HG03064 (cell line): ENCODE results near the gene NCAN.
"Not testable (repeated sequence)": the region's sequence is repeated elsewhere in the genome, so short reads cannot be mapped to it uniquely, and the experiment has no call there.

Experiments
- ATAC-seq: cut with Tn5 transposase; IDR thresholded peaks from one replicate; pipeline ENCODE4 v1.9.1; 2021; ENCODE audit warnings: low read depth; ENCODE audit not compliant: unreplicated experiment

The NCAN gene

GRCh38 chr19:19192910-19193423, 18.8 kb upstream of the NCAN start:
- no peak for ATAC-seq

DNA sequence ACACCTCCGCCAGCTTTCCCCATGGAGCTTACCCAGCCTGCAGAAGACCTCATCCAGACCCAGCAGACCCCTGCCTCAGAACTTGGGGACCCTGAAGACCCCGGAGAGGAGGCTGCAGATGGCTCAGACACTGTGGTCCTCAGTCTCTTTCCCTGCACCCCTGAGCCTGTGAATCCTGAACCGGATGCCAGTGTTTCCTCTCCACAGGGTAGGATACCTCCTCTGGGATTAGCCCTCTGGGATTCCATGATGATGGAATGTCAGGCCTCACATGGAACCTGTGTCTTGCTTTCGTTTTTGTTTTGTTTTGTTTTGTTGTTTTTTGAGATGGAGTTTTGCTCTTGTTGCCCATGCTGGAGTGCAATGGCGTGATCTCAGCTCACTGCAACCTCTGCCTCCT, 17.8 kb upstream of the NCAN start:
- ATAC-seq, result no peak

DNA sequence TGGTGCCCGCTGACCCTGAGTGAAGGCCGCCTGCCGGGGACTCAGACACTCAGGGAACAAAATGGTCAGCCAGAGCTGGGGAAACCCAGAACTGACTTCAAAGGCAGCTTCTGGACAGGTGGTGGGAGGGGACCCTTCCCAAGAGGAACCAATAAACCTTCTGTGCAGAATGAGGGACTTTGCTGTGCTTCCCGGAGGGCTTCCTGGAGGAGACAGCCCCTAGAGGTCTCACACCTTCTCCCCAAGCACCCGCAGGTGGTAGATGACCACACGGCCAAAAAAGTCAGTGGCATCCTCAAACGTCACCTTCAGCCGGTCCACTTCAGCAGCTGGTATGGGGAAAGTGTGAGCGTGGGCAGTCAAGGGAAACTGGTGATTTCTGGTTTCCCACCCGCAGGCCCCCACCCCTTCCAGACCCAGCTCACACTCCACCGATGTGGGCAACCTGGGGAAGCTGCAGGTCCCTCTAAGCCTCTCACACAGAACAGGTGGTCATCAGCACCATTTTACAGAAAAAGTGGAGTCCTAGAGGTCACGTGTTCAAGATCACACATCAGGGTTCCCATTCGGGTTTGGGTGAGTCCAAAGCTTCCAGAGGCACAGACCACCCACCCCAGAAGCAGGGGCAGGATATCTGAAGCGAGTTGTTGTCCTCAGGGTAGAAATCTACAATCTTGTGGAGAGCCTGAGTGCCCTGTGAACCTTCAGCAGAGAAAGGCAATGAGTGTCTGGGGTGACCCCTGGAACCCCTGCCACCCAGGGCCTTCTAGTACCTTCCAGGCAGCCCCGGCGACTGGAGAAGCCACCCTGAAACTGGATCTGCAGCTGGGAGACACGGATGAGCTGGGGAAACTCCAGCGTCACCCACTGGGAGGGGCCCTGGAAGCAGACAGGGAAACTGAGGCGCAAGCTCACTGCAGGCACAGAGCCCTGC, 9.8 kb upstream of the NCAN start:
- ATAC-seq, result no peak

- no peak for ATAC-seq
Measured at GRCh38 chr19:19202707-19203011, 9.1 kb upstream of the NCAN start.

DNA sequence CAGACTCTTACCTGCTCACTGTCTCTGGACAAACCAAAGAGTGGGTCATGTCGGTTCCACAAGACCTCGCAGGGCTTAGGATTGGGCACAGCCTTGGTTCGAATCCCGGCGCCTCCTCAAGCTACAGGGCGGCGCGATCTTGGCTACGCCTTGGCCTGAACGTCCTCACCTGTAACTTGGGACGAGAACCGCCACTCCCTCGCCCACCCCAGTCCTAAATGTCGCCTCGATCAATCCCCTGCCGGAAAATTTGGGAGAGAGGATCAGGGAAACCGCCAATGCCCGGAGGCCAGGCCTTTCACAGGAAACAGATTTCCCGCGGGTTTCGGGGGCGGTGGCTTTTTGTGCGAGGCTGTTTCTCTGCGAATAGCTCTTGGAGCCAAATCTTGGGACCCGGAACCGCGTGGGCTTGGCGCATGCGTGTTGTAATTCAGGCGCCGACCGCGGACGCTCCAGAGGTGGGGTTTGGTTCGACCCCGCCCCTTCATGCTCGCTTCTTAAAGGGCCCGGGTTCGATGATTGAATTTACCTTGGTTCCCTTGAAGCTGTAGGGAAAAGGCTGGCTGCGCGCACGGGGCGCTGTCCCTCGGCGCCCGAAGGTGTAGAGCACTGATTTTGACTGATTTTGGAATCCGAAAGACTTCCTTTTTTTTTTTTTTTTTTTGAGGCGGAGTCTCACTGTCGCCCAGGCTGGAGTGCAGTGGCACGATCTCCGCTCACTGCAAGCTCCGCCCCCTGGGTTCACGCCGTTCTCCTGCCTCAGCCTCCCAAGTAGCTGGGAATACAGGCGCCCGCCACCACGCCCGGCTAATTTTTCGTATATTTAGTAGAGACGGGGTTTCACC, 8.5 kb upstream of the NCAN start, which contains the start of gene NR2C2AP:
TSS of gene NR2C2AP (minus strand) at position 403 of the 845 bp plus-strand sequence. CDS start at position 49, 354 bp downstream.
- ATAC-seq, result no peak

- no peak for ATAC-seq
Measured at GRCh38 chr19:19204181-19204580, 7.6 kb upstream of the NCAN start.

- ATAC-seq, result no peak
Measured at GRCh38 chr19:19205416-19206410, 6.0 kb upstream of the NCAN start.

- no peak for ATAC-seq
Measured at GRCh38 chr19:19206938-19207337, 4.8 kb upstream of the NCAN start.

GRCh38 chr19:19207637-19208572, 3.9 kb upstream of the NCAN start:
- ATAC-seq, result no peak

DNA sequence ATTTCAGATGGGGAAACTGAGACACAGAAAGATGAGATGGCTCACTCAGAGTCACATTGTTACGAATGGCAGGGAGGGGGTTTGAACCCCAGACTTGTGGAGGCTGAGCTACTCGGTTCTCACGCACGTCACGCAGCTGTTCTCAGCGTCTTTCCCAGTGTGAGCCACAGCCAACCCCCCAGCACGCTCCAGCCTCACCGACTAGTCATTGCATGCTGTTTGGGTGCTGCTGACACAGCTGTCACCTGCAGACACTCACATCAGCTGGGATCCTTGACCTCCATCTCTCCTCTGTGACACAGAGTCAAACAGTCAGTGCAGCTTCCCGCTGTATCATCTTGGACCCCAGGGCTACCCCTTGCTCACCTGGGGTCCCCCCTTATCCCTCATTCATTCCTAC, 2.4 kb upstream of the NCAN start:
- no peak for ATAC-seq

DNA sequence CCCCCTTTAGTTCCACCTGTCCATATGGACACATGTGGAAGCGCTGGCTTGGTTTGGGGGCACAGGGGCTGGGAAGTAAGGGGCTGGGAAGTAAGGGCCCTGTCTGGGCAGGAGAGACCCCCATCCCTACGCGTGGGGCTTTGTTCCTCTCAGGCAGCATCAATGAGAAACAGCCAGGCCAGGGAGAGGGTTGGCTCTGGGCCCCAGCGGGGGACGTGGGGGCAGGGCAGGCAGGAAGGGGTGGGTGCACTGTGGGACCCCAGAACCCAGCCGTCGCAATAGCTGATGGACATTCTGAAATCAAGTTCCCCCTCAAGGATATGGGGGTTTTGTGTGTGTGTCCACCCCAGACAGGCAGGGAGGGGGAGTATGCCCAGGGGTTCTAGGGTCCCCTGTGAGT, 1.2 kb downstream of the NCAN start:
- no peak for ATAC-seq

DNA sequence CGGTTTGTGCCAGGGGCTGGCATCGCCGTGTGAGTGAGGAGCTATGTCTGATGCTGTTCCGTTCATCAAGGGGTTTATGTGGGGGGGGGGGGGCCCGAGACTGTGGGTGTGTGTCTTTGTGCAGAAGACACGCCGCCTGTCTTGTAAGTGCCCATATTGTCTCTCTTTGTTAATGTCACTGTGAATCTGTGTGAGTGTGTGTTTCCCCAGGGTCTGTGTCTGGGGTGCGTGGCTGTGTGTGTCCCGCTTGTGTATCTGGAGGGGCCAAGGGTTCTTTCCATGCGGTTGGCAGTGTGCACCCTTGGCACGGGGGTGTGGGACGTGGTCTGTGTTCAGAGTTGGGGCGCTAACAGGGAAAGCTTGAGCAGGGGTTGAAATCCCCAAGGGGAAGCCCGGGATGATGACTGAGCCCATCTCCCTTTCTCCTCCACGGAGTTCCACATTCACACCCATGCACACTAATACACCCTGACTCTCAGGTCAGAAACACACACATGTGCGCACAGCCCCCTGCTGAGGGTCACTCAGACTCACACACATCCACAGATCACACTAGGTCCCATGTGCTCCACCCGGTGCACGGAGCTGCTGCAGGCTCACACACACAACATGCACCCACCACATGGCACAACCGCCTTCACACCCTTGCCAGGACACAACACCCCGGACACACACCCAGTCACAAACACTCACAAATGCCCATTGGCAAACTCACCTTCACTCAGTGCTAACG, 1.8 kb downstream of the NCAN start:
- no peak for ATAC-seq

DNA sequence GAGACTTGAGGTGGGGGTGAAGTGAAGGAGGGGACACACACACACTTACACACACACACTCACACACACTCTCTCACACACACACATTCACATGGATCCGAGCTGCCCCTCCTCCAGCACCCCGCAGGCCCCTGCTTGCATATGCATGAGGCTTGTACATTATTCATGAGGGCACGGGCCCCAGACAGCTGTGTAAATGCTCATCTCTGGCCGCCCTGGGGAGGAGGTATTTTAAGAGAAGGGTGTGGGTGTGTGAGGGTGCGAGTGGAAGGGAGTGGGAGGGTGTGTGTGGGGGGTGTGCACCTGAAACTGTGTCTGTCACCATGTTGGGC, 2.4 kb downstream of the NCAN start:
- no peak for ATAC-seq

GRCh38 chr19:19214892-19215291, 3.1 kb downstream of the NCAN start:
- no peak for ATAC-seq

- ATAC-seq, result no peak
Measured at GRCh38 chr19:19215792-19216191, 4.0 kb downstream of the NCAN start.

DNA sequence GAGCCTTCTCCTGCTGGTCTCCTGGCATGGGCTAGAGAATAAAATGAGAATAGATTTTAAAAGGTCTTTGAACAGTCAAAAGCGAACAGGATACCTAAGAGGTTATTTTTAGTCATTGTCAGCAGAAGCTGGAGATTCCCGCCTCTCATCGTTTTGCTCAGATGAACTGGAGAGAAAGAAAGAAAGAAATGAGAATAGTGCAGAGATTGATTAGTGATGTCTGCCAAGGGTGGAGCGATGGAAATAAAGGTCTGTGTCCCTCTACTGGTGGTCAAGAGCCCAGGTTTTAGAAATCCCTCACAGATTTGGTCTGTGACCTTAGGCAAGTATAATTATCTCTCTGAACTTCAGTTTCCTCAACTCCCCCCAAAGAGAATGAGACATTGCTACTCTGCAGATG, 5.3 kb downstream of the NCAN start:
- ATAC-seq, result no peak

- ATAC-seq, result no peak
Measured at GRCh38 chr19:19218911-19219310, 7.2 kb downstream of the NCAN start.

GRCh38 chr19:19221000-19221399, 9.2 kb downstream of the NCAN start:
- ATAC-seq, result not testable (repeated sequence)

DNA sequence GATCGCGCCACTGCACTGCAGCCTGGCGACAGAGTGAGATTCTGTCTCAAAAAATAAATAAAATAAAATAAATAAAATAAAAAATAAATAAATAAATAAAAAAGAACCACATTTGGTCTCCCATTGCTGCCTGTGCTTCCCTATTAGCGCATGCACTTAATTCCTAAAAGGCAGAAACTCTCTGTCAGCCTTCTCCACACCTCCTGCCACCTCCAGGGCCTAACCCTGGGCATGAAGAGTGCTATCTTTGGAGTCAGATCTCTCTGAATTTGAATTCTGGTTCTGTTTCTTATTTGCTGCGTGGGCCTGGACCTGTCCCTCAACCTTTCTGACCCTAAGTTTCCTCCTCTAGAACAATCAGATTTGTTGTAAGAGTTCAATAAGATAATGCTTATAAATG, 11.3 kb downstream of the NCAN start:
- ATAC-seq, result no peak
